Measurements from ENCODE around the gene SLC45A2. TPM values are rescaled to one million over a fixed set of nuclear protein-coding genes. Genes with fewer than 3 reads are reported as not detected.

The SLC45A2 gene
- total and polyA plus RNA-seq, 2 of the 8 experiments (the other 6 are each of a cell fraction or from before 2014, with no cell fraction given), result 0.09 TPM; not detected in 1

DNA sequence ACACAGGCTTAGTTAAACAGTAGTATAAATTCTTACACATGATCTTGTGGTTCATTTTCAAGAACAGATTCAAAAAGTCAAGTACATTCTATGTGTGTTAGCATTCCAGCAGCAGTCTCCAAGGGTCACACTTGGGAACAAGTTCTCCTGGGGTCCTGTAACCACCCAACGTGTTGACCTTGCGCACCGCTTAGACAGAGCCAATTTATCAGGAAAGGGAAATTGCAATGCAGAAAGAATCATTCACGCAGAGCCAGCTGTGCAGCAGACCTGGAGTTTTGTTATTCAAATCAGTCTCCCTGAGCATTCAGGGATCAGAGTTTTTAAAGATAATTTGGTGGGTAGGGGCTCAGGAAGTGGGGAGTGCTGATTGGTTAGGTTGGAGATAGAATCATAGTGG, 56.8 kb downstream of the SLC45A2 start:
- Histone ChIP-seq H3K79me2 (ENCODE audit: control insufficient read depth in 1 of 2, insufficient read depth in 2 of 2, low read length in 2 of 2) (no peaks in the 10 kb centered on the region), H2AK5ac (ENCODE audit: low read depth, low read length) (no peak overlapping the region), H2BK12ac (ENCODE audit: low read depth, low read length) (0 out of 2 replicates have a peak overlapping the region, but pooled peaks have one; percentile 11), H2AFZ (ENCODE audit: low read length) (0 out of 2 replicates have a peak overlapping the region, but pooled peaks have one; percentile 35), H3K9me3 (ENCODE audit: insufficient read depth in 2 of 2, low read depth in 1 of 2, low read length in 1 of 2) (no peaks in the 10 kb centered on the region), H3K4me2 (ENCODE audit: insufficient read depth in 1 of 2, low read depth in 2 of 2, low read length in 2 of 2) (no peak overlapping the region), H3K23ac (ENCODE audit: insufficient read length) (no peak overlapping the region), H2BK120ac (replicated peaks; ENCODE audit: low read depth, low read length) (no peak overlapping the region), H3K79me1 (ENCODE audit: low read depth, low read length) (no peaks in the 10 kb centered on the region), H4K20me1 (replicated peaks in 1 of 2; ENCODE audit: control insufficient read depth in 1 of 2, insufficient read depth in 2 of 2, low read length in 2 of 2) (no peaks in the 10 kb centered on the region), H4K91ac (replicated peaks; ENCODE audit: insufficient read length, low read length) (no peak overlapping the region), H3K36me3 (ENCODE audit: control insufficient read depth in 2 of 4, insufficient read depth in 4 of 4, low read length in 3 of 4) (no peaks in the 10 kb centered on the region), H3K4me3 (ENCODE audit: extremely low read depth in 1 of 4, insufficient read depth in 2 of 4, low read depth in 3 of 4, low read length in 4 of 4) (no peak overlapping the region), H3K27ac (ENCODE audit: low read depth, low read length) (no peak overlapping the region), H2BK5ac (ENCODE audit: low read depth, low read length) (no peak overlapping the region), H2BK20ac (ENCODE audit: low read length) (no peak overlapping the region), H3K56ac (replicated peaks; ENCODE audit: insufficient read length, low read depth, low read length) (no peak overlapping the region), H3K23me2 (ENCODE audit: low read depth, low read length) (no peaks in the 10 kb centered on the region), H3K4ac (replicated peaks; ENCODE audit: insufficient read length, low read depth, low read length) (no peak overlapping the region), H3K14ac (ENCODE audit: insufficient read length) (no peak overlapping the region), H3K27me3 (replicated peaks in 1 of 4; ENCODE audit: control insufficient read depth in 3 of 4, extremely low read depth in 1 of 4, insufficient read depth in 3 of 4, low read length in 3 of 4) (no peaks in the 10 kb centered on the region), H4K8ac (ENCODE audit: extremely low read depth, insufficient read depth, low read length) (no peak overlapping the region), H4K5ac (ENCODE audit: insufficient read length, low read depth, low read length) (no peak overlapping the region), H3K4me1 (replicated peaks in 1 of 4; ENCODE audit: control insufficient read depth in 3 of 4, insufficient read depth in 4 of 4, low read length in 3 of 4) (peaks cover 2 to 15% (median 10%) of the 10 kb centered on the region in 4 experiments; a peak in 5 of 7 replicates), H3K9ac (replicated peaks in 1 of 4; ENCODE audit: extremely low read depth in 1 of 4, low read depth in 3 of 4, low read length in 3 of 4) (no peak overlapping the region), H2BK15ac (ENCODE audit: low read length) (no peak overlapping the region), H3K18ac (ENCODE audit: extremely low read depth, low read length) (no peak overlapping the region)
- ChIA-PET POLR2A (ENCODE audit: partially characterized antibody) (interaction anchor here (0.6 kb wide), 1 partner anchor 146 kb away, joined by 3 read pairs; no protein-coding TSS in a partner anchor), CTCF (ENCODE audit: partially characterized antibody) (no interaction called here)
- TF ChIP-seq RBBP5 (IDR thresholded peaks at IDR 0.05; ENCODE audit: borderline replicate concordance, low read depth, low read length) (no peak), PHF8 (conservative IDR thresholded peaks at IDR 0.05; ENCODE audit: low read depth, low read length) (no peak), CEBPB (IDR thresholded peaks at IDR 0.05; ENCODE audit: low read depth, low read length) (no peak), GABPA (IDR thresholded peaks at IDR 0.05; ENCODE audit: borderline replicate concordance, insufficient read depth, low read length) (no peak), RNF2 (IDR thresholded peaks at IDR 0.05; ENCODE audit: borderline replicate concordance, low read depth, low read length, missing control alignments, poor library complexity, severe bottlenecking) (no peak), SAP30 (IDR thresholded peaks at IDR 0.05; ENCODE audit: insufficient read depth, insufficient replicate concordance, low read length) (no peak)
- FAIRE-seq, result no peak
- 63% methylated on average over 4 of the region's 4 CpGs; no CpG with 5 or more reads in 1 of the 2 experiments for WGBS, 2 experiments (ENCODE audit: extremely low coverage in 1 of 2, insufficient coverage in 1 of 2, insufficient read length in 1 of 2, insufficient replicate concordance in 2 of 2, low coverage in 1 of 2, low lambda C conversion rate in 2 of 2, missing lambda C conversion rate in 1 of 2)
- no peak for DNase-seq (ENCODE audit: low read depth in 1 of 2, low spot score in 2 of 2)
